CD4-positive, alpha-beta T cell treated with Interferon alpha-2 for 1 hour (primary cell): ENCODE data around the gene CTU2.

Experiments used
- DNase-seq, 2 donors: peaks; one replicate each; pipeline ENCODE4 v3.0.0-alpha.2; 2020 to 2022

CTU2 gene

DNA sequence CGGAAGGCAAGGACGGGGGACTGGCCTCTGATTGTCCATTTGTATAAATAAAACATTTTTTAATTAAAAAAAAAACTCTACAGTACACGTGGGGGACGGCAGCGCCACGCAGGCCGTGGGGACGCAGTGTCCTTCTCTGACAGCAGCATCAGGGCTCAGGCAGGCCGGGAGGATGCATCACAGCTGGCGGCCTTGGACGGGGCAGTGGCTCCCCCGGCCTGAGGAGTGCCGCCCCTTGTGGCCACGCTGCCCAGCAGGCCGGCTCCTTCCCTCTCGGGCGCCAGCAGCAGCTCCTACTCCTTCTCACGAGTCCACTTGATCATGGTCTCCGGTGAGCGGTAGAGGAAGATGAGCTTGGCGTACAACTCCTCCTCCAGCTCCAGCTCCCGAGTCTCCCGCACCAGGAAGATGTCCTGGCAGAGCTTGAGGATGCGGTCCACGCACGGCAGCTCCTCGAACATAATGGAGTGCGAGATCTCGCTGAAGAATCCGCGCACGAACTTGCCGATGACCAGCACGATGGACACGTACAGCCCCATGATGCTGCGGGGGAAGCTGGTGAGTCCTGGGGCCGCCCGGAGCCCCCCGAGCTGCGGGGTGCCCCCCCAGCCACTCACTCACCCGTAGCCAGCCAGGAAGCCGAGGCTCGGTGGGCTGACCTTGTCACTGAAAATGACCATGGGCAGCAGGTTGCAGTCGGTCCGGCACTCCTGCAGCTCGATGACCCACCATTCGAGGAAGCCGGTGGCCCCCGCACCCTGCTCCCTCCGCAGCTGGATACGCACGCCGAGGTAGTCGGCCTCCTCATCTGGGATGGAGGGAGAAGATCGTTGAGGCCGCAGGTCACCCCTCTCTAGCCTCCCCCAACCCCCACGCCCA is 9.2 kb downstream of the CTU2 start:
- no peak for DNase-seq

GRCh38 chr16:88716201-88716600 is 9.9 kb downstream of the CTU2 start:
- no peak for DNase-seq

GRCh38 chr16:88716601-88717001 is 10.3 kb downstream of the CTU2 start:
- DNase-seq: no peak

DNA sequence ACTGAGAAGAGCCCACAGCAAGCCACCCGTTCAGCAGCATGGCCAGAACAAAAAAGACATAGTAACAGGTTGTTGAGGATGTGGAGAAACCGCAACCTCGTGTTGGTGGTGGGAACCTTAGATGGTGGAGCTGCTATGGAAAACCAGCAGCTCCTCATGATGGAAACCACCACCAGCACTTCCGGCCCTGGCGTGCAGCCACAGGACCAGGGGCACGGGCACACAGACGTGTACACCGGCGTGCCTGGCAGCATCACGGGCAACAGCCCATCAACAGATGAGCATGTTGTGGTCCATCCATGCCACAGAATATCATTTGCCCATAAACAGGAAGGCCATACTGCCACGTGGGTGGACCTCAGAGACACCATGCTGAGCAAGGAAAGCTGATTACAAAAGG is 11.9 kb downstream of the CTU2 start:
- no peak for DNase-seq

GRCh38 chr16:88719267-88719932 is 13.1 kb downstream of the CTU2 start:
- no peak for DNase-seq

GRCh38 chr16:88719933-88720296 is 13.6 kb downstream of the CTU2 start:
- DNase-seq: no peak

DNA sequence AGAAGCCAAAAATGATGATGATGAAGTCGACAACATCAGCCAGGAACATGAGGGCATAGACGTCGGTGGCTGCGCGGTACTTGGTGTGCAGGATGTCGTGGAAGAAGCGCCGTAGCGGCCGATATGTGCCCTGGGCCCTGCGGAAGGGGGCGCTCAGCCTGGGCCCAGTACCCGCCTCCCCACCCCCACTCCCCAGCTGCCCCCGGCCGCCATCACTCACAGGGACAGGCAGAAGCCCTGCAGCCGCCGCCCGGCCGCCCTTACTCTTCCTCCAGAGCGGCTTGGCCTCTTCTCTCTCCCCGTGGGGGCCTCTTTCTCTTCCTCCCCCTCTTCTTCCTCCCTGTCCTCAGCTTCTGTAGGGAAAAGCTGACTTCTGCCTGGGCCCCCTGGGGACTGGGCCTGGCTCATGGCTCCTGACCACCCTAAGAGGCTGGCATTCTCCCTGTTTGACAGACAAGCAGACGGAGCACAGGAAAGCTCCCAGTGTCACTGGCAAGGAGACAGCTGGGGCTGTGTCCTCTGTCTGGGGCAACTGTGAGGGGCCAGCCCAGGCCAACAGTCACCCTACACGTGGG is 14.2 kb downstream of the CTU2 start:
- no peak for DNase-seq

DNA sequence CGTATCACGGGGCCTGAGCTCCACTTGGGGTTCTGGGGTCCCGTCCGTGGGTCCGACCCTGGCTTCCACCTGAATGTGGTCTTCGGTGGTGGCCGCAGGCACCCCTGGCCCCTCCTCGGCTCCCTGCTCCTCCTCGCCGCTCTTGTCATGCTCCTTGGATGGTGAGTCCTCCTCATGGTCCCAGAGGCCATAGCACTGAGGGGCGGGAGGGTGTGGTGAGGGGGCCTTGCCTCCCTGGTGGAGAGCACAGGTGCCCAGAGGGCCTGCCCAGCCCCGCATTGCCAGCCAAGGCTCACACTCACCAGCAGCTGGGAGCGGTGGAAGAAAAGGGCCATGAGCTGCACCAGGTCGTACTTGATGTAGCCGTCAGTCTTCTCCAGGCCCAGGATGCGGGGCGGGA is 14.9 kb downstream of the CTU2 start:
- no peak for DNase-seq

DNA sequence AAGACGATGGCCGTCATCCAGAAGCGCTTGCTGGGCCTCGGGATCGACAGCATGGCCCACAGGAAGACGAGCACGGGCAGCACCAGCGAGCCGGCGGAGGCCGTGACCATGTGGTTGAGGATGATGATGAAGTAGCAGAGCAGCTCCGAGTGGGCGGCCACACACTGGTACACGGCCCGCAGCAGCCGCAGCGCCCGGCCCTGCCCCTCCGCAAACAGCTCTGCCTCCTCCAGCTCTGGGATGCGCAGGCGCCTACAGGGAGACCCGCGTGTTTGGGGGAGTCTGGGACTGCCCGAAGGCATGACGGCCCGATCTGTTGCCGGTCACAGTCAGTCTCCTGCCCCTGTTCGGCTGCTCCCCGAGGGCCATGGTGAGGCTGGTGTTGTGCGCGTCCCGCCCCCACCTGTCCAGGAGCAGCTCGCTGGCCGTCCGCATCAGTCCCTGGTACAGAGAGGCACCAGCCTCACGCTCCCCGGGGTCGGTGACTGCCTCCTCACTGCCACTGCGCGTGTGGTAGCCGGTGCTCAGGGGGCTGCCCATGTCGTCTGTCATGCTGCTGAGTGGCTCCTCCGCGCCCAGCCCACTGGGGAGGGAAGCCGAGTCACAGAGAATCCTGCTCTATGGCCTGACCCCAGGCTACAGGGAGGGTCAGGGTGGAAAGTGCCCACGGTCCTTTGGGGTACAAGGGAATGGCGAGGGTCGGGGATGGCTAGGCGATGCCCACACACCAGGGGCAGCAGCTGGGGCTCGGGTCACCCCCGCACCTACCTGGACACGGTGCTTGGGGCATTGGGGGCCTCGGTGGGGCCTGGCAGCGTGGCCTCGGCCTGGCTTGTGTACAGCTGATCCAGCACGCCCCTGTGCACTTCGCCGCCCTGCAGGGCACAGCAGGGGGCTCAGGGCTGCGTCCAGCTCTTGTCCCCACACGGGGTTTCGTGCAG is 15.8 kb downstream of the CTU2 start:
- no peak for DNase-seq

DNA sequence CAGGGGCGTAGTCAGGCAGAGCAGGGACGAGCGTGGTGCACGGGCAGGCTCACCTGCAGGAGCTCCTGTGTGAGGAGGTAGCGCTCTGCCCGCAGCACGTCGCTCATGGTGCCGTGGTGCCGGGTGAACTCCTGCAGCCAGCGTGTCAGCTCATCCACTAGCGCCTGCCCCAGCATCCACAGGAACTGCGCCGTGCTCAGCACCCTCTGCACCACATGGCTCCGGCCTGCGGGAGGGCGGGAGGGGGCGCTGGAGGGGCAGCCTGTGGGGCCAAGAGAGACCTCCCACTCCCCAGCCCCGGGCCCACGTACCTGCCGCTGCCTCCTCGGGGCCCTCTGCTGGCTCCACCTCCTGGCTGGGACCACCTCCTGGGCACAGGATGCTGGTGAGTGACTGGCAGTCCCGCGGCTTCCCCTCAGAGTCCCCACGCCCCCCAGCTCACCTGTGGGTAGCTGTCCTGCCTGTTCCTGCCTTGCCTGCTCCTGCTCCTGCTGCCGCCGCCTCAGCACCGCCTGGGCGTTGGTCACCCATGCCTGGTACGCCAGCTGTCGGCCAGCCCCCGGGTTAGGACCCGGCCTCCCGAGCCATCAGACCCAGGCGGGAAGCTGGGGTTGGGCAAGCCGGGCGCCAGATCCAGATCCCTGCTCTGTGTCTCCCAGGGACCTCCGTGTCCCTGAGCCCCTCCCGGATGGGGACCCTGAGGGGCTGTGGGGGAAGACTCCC is 16.6 kb downstream of the CTU2 start:
- no peak for DNase-seq

DNA sequence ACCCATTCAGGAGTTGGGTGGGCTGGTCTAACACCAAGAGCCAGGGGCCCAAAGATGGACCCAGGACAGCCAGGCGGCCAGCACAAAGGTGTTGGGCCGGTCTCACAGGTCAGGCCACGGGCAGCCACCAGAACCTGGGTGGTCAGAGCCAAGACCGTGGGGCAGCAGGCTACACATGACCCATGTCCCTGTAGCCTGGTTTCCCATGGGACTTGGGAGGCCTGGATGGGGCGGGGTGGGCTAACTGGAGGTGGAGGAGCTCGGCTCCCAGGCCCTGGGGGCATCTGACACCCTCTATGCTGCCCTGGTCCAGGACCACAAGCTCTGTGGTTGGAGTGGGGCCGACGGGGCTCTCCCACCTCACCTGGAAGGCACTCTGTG is 17.2 kb downstream of the CTU2 start:
- no peak for DNase-seq

DNA sequence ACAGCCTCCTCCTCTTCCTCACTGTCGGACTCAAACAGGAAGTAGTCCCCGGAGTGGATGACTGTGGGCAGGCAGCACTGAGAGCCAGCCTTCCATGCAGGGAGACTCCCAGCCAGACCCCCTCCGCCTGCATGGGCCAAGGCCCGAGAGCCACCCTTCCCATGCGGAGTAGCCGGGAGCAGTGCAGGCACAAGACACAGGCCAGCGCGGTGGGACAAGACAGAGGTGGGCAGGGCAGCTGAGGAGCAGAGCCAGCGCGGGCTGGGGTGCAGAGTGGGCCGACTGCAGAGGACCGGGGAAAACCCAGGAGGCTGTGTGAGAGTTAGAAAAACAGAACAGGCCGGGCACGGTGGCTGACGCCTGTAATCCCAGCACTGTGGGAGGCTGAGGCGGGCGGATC is 17.6 kb downstream of the CTU2 start:
- DNase-seq: no peak

DNA sequence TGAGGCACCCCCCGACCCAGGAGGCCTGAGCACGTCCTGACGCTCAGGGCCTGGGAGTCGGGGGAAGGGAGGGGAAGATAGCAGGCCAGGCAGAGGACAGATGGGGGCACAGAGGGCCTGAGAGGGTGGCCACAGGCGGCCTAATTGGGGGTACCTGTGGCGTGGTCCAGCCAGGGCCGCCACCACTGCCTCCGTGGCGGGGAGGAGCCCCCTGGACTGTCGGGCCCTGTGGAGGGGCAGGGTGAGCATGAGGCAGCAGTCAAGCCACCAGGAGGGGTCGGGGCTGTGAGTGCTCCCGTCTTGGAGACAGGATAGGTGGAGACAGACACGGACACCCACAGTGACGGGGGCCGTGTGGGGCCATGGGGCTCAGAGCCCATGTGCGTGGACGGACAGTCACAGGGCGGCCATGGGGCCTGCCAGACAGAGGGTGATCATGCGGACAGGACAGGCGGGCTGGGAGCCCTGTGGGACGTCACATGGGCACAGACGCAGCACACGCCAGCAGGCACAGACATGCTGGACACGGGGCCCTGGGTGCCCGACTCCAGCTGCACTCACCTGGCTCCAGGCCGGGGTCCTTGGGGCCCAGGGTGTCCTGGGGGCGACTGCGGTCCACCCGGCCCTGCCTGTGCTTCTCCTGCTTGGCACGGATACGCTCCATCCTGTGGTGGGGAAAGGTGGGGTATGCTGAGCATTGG is 18.7 kb downstream of the CTU2 start:
- DNase-seq: no peak

DNA sequence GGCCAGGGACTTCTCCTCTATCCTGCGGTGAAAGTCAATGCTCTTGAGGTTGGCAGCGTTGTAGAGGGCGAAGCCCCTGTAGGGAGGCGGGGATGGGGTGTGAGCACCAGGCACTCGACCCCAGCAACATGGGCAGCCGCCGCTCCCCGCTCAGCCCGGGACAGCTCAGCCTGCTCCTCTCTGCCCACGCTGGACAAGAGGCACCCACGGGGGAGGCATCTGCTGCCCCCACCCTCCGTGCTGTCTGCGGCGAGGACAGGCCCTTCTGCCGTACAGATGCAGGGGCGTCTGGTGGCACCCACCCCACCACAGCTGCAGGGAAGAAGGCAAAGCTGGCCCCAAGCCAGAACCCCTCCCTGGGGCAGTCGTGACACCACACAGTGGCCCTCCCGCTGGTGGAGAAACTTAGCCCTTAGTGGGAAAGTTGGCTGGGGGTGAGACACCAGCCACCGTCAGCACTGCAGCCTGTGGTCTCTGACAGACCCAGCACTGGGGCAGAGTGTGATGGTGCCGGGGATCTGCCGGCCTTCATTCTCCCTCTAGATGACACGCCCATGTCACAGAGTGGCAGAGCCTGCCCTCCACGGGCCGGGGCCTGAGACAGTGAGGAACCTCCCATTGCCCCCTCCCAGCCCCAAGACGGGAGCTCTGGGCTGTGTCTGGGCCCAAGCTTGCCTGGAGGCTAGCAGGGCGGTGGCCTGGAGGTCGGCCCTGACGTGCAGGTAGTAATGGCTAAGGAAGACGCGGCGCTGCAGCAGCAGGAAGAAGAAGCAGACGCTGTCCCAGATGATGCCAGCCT is 19.5 kb downstream of the CTU2 start:
- no peak for DNase-seq

- DNase-seq: no peak
Measured at GRCh38 chr16:88726408-88726749, 20.1 kb downstream of the CTU2 start.

DNA sequence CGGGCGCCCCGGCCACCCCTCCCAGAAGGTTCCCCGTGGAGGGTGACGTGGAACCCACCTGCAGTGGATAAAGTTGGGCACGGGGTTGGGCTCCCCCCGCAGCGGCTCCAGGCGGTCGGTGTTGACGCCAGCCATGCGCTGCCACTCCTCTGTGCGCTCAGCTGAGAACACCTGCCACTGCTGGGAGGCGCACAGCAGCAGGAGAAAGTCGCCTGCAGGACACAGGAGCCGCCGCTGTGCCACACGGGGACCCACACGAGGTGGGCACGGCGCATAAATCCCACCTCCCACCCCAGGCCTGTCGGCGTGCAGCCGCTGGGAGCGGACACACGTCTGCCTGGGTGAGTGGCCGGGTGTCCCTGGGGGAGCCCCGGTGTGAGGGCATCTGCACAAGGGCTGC is 20.7 kb downstream of the CTU2 start:
- DNase-seq: no peak

DNA sequence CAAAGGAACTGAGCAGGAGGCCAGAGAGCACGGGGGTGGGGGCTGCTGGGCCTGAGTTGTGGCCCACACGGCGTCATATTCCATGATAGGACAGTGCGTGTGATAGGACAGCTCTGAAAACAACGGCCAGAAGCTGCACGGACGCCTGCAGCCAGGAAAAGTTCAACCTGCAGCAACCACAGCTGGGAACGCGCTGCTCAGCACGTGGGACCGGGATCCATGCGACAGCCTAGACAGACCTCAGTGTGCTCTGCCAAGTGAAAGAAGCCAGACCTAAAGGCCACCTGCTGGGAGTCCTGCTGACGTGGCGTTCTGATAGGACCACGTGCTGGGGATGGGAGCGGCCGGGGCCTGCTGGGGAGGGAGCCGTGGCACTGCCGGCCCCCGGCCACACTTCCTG is 21.6 kb downstream of the CTU2 start:
- DNase-seq: no peak

DNA sequence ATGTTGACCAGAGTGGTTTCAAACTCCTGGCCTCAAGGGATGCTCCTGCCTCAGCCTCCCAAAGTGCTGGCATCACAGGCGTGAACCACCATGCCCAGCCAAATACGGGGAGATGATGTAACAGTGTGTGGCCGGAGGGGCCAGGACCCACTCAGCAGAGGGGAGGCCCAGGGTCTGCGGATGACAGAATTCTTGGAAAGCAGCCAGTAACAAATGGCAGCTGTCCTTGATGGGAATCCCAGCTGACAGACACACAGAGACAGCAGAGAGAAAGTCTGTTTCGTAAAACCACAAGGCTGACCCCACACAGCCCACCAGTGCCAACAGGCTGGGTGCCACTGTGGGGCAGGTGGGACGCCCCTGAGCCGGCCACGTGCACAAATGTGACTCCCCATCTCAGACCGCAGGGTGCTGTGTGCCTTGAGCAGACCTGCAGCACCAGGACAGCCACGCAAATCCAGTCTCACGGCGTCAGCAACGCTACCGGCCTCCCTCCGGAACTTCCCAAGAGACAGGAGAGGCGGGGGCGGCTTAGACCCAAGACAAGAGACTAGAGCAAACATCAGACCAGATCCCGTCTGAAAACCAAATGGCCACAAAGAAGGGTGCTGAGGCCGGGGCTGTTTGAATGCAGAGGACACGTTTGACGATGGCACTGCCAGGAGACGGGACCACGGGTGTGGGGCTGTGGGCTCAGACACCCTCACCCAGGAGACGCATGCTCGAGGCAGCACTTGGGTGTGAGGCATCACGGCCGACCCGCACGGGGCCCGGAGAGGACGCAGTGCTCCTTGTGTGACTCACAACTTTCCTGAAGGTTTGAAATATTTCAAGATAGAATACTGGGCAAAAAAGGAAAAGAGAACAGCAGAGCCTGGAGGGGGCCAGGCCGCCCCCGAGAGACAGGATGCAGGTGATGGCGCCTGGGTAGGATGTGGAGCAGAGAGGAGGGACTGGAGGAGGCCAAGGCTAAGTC is 24.6 kb downstream of the CTU2 start:
- DNase-seq: no peak

DNA sequence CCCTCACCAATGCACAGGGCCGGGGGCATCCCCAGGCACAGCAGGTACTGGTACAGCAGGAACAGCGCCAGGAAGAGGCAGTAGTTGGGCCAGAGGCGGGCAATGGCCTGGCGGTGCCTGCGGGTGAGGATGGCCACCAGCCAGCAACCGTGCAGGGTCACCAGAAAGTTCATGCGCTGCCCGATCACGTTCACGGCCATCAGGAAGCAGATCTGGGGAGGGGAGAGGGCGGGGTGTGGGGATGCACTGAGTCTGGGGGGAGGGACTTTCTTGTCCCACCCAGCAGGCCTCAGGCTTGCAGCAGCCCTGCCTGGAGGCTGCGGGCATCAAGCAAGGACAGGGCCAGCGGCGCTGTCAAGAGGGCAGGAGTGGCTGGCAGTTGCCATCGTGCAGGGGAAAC is 25.4 kb downstream of the CTU2 start:
- no peak for DNase-seq
